ENCODE data around the gene UBR4.

UBR4 gene

GRCh38 chr1:19070197-19070651, 139.8 kb downstream of the UBR4 start:
- DNase-seq: no peak

GRCh38 chr1:19068639-19069276, 141.3 kb downstream of the UBR4 start:
- no peak for DNase-seq

- no peak for DNase-seq
Measured at GRCh38 chr1:19067912-19068638, 142.0 kb downstream of the UBR4 start.

GRCh38 chr1:19067182-19067911, 142.7 kb downstream of the UBR4 start:
- no peak for DNase-seq

GRCh38 chr1:19066874-19067181, 143.2 kb downstream of the UBR4 start:
- no peak for DNase-seq

- no peak for DNase-seq
Measured at GRCh38 chr1:19066248-19066873, 143.7 kb downstream of the UBR4 start.

GRCh38 chr1:19065526-19066247, 144.4 kb downstream of the UBR4 start:
- DNase-seq: no peak

GRCh38 chr1:19064906-19065450, 145.1 kb downstream of the UBR4 start:
- DNase-seq: no peak

GRCh38 chr1:19063122-19063521, 146.9 kb downstream of the UBR4 start:
- DNase-seq: no peak

- no peak for DNase-seq
Measured at GRCh38 chr1:19062258-19063029, 147.6 kb downstream of the UBR4 start.

- no peak for DNase-seq
Measured at GRCh38 chr1:19061798-19062197, 148.3 kb downstream of the UBR4 start.

GRCh38 chr1:19061343-19061742, 148.7 kb downstream of the UBR4 start:
- DNase-seq: no peak

- no peak for DNase-seq
Measured at GRCh38 chr1:19059773-19060172, 150.3 kb downstream of the UBR4 start.

GRCh38 chr1:19058476-19058797, 151.6 kb downstream of the UBR4 start:
- no peak for DNase-seq

- DNase-seq: no peak
Measured at GRCh38 chr1:19057784-19058475, 152.1 kb downstream of the UBR4 start.

GRCh38 chr1:19057182-19057779, 152.8 kb downstream of the UBR4 start:
- no peak for DNase-seq

GRCh38 chr1:19055701-19056100, 154.4 kb downstream of the UBR4 start:
- DNase-seq: no peak

GRCh38 chr1:19055001-19055400, 155.1 kb downstream of the UBR4 start:
- DNase-seq: no peak

- DNase-seq: no peak
Measured at GRCh38 chr1:19054216-19054615, 155.8 kb downstream of the UBR4 start.

GRCh38 chr1:19053486-19053885, 156.6 kb downstream of the UBR4 start:
- no peak for DNase-seq

- DNase-seq: no peak
Measured at GRCh38 chr1:19049798-19050197, 160.3 kb downstream of the UBR4 start.
